GM18867 (cell line): Measurements from ENCODE around the gene HAPSTR1.

Source experiments
- ATAC-seq: cut with Tn5 transposase; IDR thresholded peaks from one replicate; pipeline ENCODE4 v1.9.1; 2021; ENCODE audit warnings: mild to moderate bottlenecking, moderate library complexity; ENCODE audit not compliant: unreplicated experiment

HAPSTR1 gene

DNA sequence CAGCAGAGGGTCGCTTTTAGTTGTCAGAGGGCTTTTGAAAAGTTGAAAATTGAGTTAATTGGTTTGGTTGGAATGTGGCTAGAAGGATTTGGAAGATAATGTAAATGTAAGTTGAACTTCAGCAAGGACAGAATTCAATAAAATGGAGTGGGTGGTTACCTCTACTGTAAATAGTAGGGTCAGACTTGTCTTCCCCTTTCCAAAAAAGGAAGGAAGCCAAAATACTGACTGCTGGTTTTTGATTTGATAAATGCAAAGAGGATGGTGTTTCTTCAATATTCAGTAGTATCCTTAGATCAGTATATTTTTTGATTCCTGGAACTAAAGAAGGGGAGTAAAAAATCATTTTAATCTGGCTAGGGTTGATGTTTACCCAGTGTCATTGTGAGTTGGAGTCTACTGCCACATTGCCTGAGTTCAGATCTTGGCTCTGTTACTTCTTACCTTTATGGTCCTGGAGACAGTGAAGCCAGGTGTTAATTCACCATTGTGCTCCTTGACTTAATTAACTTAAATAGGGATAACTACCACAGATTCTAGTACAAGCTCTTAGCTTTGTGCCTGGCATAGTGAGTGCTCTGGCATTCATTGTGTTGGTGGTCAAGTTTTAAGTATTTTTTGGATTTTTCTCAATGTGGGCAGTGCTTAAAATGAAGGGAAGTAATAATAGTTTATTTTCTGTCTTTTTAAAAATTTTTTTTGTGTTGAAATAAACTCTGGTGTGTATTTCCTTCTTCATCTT is 4.4 kb downstream of the HAPSTR1 start:
- ATAC-seq, result no peak

DNA sequence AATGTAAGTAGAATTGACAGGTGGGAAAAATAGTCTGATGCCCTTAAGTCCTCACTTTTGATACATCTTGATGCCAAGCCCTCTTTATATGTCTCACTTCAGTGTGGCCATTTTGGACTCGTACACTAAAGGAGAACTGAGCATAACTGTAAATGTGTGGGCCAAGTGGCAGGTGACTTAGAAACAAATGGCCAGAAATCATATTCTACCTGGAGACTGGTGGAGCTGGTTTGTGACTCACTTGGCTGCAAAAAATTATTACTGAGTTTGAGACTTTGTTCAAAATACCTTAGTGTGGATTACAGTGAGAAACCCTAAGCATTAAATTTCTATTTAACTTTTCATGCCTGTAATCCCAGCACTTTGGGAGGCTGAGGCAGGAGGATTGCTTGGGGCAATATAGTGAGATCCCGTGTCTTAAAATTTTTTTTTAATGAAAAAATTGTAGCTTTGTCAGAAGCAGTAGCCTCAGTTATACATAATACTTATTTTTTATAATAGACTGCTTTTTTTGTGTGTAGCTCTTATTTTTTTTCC is 5.0 kb downstream of the HAPSTR1 start:
- ATAC-seq, result no peak

DNA sequence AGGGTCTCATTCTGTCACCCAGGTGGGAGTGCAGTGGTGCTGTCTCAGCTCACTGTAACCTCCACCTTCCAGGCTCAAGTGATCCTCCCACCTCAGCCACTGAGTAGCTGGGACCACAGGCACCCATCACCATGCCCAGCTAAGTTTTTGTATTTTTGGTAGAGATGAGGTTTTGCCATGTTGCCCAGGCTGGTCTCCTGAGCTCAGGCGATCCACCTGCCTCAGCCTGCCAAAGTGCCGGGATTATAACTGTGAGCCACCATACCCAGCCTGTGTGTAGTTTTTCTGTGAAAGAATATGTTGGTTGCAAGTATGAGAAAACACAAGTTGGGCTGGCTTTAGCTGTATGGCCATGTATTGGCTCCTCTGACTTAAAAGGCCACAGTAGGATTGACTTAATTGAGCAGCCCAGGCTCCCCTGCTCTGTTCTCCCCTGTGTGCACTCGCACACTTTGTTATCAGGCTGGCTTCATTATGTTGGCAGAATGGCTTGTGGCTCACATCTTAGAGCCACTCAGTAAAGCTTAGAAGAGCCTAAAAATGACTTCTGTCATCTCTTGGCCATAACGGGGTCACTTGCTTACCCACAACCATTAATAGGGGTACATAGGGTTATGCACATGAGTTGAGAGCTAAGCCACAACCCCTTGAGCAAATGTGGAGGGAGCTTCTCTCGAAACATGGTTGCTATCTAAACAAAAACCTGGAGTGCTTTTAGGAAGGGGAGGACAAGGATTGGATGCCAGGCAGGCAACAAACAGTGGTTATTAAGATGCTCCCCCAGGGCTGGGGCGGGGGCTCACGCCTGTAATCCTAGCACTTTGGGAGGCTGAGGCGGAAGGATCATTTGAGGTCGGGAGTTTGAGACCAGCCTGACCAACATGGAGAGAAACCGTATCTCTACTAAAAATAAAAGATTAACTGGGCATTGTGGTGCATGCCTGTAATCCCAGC is 6.1 kb downstream of the HAPSTR1 start:
- no peak for ATAC-seq

DNA sequence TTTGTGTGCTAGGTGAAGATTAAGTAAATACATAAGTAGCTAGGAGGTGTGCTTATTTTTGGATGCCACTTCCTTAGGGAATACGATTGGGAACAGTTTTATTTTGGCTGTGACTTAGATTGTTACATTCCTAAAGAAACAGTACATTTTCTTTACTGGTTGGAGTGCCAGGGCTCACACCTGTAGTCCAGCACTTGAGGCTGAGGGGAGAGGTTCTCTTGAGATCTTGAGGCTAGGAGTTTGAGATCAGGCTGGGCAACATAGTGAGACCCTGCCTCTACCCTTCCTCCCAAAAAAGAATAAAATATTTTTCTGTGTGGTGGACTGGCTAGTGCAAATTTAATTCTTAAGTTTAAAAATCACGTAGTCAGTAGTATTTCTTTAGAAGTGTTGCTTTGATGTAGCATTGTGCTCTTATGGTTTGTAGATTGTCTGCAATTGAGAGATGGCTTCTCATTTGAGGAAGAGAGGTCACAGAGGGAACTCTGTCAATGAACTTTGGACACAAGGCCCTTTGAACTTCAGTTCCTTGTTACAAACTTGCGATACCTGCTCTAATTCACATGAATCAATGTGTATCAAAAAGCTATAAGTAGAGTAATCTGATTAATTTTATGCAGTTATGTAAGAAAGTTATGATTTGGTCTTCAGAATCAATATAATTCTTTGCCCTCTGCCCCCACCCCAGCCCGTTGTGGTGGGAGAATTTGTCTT is 7.1 kb downstream of the HAPSTR1 start:
- ATAC-seq, result no peak

DNA sequence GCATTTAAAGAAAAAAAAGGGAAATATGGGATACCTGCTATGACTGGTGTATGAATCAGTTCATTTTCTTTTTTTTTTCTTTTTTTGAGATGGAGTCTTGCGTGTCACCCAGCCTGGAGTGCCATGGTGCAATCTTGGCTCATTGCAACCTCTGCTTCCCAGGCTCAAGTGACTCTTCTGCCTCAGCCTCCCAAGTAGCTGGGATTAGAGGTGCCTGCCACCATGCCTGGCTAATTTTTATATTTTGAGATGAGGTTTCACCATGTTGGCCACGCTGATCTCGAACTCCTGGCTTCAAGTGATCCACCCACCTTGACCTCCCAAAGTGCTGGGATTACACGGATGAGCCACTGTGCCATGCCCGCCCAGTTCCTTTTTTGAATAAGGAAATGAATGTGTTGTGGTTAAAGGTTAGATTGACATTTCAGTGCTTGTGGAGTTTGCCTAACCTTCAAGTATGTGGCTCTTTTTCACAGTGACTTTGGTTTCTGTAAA is 7.7 kb downstream of the HAPSTR1 start:
- peak; percentile 49 for ATAC-seq

DNA sequence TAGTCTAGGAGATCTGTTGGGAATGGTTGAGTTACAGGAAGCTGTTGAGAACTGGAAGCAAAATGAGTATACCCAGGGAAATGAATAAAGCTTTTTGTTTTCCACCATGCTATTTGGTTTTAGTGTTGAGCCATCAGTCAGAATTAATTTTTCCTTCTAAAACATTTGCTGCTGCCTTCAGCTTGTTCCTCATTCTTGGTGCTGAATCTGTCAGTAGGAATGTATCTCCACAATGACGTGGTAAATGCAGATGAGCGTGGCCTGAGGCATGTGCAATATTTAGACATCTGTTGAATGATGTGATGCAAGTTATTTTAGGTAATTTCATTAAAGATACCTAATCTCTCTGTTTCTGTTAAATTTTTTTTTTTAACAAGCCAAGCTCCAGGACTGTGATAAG is 10.9 kb downstream of the HAPSTR1 start:
- no peak for ATAC-seq

DNA sequence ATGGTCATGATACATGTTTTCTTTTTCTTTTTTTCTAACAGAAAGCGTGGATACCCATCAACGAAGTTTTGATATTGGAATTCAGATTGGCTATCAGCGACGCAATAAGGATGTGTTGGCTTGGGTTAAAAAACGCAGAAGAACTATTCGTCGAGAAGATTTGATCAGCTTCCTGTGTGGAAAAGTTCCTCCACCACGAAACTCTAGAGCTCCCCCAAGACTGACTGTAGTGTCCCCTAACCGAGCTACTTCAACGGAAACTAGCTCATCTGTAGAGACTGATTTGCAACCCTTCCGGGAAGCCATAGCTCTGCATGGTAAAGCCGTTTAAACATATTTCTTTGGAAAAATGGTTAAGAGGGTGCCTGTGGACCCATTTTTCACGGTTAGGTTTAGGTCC is 11.5 kb downstream of the HAPSTR1 start:
- ATAC-seq, result no peak

DNA sequence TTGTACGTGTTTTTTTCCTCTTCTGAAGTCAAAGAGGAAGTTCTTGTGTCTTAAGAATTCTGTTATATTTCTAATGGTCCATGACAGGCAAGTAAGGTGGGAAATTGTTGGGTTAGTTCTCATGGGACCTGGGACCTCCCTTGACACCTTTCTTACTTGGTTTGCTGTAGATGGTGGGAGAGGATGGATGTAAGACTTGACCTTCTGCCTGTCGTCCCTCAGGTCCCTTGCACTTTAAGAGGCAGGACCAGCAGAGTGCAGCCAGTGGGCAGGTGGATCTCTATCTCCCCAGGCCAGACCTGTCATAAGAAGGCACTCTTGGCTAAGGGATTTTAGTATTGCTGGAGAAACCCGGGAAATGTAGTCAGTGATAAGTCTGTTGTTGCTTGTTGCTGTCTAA is 12.1 kb downstream of the HAPSTR1 start:
- no peak for ATAC-seq

DNA sequence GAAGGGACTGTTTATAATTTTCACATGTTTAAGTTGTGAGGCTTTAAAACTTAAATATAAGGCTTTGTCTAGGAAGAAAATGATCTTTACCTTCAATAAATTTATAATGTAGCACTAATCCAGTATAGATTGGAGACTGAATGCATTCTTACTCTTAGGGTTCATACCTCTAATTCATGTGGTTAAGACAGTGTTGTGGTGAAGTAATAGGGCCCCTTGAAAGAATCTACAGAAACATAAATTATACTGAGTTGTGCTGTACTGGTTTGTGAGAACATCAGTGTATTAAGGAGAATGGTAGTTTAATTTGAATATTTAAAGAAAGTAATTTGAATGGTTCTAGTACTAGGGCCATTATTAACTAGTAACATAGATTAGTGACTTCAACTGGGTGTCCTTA is 13.7 kb downstream of the HAPSTR1 start:
- ATAC-seq, result no peak

DNA sequence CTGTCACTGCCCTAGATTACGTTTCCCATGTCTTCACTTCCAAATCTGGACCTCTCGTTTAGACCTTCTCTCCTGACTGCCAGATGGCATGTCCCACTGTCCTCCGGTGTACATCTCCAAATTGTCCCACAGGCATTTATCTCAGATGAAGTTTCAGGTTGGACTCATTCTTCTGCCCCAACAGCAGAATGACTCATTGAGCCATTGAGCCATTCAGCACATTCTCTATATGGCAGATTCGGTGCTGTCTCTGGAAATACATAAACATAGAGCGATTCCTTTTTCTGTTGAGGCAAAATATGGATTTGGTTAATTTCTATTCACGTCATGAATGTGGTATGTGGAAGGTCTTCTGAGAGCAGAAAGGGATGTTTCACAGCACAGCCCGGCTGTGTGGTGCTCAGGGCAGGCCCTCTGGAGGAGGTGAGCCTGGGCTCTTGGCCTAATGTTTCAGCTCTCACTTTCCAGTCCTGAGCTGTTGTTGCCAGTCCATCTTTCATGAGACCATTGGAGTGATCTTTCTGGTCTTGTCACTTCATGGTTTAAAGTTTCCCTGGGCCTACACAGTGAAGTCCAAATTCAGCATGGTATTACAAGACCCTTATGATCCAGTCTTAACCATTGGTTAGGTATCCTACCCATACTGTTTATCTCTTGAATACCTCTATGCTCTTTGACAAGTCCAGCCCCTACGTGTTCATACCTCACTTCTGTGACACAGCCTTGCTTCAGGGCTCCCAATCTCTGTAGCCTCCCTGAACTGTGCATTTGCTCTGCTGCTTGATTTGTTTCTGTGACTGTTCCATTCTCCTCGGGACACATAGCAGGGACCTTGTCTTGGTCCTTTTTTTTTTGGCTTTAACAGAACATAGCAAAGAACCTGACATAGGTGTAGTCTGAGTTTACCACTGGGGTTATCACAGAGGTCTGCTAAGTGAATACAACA is 15.9 kb downstream of the HAPSTR1 start:
- ATAC-seq, result no peak

DNA sequence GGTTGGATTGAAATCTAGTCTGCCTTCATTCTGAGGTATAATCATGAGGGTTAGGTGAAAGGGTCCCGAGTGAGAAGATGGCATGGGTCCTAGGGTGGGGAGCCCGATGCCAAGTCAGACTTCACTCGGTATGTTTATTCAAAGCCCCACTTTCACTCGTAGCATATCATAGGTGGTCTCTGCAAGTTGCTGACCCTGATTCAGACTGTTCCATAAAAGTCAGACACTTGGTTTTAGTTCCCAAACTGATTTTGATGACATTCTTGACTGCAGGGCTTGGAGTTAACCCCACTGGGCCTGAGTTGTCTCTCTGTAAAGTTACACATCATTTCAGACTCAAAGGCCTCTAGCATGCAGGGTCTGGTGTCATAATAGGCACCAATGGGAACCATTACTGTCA is 17.8 kb downstream of the HAPSTR1 start:
- no peak for ATAC-seq

DNA sequence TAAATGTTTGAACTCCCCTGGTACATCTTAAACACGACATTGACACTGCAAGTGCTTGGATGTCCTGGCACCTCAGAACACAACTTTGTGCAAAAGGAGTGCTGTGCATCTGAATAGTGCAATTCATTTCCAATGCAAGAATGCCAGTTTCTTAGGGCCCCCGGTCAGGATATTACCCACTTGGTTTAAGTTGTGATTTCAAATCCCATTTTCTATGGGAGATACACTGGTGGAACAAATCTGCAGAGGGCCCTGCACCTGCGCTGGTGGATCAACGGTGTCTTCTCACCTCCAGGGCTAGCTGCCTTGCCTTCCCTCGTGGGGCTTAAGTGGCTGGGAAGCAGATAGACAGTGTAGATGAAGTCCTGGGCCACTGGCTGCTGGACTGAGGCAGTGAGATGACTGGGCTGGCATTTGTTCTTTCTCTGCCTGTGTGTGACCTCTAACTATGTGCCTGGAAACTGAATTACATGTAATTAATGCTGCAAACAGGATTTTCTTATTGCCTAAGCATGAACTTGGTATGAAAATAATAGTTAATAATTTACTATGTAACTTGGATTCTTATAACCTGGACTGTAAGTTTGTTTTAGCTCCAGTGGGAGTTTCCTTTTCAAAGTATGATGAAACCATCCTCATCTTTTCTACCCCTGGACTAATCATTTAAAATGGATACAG is 20.9 kb downstream of the HAPSTR1 start:
- no peak for ATAC-seq

DNA sequence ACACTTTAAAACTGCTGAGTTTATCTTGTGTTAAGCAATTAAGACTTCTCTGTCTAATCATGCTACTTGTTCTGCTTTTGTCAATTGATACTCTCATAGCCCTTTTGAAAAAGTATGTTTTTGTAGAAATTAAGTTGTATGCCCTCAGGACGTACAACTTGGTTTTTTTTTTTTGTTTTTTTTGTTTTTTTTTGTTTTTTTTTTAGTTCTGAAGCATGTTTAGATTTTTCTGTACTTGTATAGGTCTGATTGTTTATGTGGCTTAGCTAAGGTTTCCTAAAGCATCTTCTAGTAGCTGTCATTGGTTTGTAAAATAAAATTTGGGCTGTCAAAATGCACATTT is 21.4 kb downstream of the HAPSTR1 start:
- no peak for ATAC-seq

DNA sequence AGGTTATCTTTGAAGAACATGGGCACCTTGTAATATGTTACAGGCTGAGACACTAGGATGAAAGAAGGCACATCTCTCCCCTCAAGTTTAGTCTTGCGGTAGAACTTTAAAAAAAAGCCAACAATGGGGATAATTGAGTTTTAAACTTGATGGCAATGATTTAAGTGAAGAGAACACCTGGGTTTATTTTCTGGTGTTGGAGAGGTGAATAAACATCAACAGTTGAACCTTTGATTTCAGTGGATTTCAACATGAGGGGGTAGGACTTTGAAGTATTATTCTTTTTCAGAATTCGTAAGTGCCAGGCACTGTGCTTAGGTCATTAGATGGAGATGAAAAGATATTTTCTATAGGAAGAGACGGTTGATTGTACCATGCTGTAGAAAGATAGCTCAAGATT is 22.3 kb downstream of the HAPSTR1 start:
- no peak for ATAC-seq

DNA sequence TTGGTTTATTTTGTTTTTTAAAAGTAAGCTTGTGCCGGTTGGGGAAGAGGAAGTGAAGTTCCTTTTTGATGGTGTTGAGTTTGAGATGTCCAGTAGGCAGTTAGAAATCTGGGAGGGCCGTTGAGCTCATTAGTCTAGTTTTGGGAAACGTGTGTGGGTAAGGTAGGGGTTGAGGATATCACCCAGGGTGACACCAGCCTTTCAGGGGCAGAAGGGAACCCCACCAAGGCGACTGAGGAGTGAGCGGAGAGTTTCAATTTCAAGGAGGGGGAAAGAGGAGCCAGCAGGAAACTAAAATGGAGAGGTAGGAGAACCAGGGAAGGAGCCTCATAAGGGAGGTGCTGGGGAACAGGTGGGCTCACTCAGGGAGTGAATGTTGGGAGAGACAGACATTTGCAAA is 22.7 kb downstream of the HAPSTR1 start:
- ATAC-seq, result no peak

DNA sequence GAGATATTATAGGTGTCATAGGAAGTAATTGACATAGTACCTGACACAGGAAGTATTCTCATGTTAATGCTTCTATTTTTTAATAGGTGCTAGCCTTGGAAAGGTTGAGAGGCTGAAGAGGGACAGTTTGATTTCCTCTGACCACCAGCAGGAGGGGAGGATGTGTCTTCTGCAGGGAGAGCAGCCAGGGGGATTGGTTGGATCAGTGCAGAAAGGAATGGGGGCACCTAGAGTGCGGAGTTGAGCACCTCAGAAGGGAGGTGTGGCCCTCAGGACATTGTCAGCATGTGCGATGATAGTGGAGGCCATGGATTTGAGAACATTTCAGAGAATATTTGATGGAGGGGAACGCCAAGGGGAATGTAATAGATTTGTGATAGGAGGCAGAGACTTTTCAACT is 23.4 kb downstream of the HAPSTR1 start:
- ATAC-seq, result no peak

DNA sequence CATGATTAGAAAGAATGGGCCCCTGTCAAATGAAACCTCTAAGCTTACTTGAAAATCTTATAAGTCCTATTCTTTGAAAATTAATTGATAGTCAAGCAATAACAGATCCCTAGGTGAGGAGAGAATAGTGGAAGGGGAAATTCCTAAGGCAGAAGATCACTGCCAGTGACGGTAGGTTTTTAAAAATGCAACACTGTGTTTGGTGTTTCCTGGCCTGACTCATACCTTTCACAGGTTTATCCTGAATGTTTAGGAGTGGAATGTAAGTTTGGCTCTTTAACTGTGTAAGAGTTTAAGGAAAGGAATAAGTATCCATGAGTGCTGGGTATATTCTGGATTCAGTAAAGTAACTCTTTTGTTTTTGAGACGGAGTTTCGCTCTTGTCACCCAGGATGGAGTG is 23.8 kb downstream of the HAPSTR1 start:
- ATAC-seq, result no peak

DNA sequence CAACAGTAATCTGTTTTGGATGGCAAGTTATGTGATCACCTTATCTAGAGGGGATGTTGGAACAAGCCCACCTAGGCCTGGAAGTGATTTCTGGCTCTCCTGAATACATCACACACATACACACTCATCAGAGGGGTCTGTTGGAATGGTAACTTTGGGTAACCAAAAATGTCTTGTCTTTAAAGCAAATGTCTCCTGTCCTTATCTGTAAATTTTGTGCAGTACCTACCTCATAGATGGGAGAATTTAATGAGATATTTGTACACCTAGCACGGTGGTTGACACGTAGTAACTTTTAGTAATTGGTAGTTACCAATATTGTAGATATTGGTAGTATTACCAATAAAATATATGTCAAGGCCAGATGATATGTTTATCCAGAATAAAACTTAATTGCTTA is 24.7 kb downstream of the HAPSTR1 start:
- ATAC-seq, result no peak

DNA sequence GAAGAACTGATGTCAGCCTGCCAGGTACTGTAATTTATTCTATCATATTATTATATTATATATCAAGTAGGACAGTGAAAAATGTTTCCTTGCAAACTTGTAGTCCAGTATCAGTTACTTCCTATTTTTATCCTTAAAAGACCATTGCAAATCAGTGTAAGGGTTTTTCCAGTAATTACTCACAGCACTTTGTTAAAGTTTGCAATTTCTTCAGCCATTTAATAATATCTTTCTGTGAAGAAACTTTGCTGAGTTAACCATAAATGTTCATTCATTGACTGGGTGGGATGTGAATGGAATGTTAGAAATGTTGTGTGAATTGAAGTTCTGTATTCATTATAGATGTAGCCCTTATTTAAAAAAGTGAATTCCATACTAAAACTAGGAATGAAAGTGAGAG is 26.7 kb downstream of the HAPSTR1 start:
- ATAC-seq, result no peak

DNA sequence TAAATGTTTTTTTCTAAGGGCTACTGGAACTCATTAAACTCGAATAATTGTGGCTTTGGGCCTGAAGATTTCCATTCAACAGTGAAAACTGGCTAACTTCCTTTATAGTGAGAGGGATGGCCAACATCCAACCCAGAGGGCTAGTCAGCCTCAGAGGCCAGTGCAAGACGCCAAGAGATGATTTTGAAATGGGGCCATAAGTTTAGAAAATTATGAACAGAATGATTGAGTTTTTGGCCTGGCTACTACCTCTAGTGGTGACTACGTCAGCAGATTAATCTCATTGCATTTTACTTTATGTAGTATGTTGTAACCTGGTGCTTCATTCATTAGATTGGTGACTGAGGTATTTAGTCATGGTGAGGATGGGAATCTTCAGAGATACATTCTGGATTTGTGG is 28.4 kb downstream of the HAPSTR1 start:
- no peak for ATAC-seq
